ENCODE results near the gene PALLD.

PALLD gene

GRCh38 chr4:168852933-168853713, 356.3 kb downstream of the PALLD start:
- no peak for DNase-seq (ENCODE audit: low spot score)

- DNase-seq (ENCODE audit: low spot score), result no peak
Observed at GRCh38 chr4:168853770-168854169, 356.9 kb downstream of the PALLD start.

GRCh38 chr4:168854350-168854921, 357.6 kb downstream of the PALLD start:
- DNase-seq (ENCODE audit: low spot score), result no peak

GRCh38 chr4:168856312-168856711, 359.5 kb downstream of the PALLD start:
- DNase-seq (ENCODE audit: low spot score), result no peak

GRCh38 chr4:168857009-168857408, 360.2 kb downstream of the PALLD start:
- DNase-seq (ENCODE audit: low spot score), result no peak

GRCh38 chr4:168857546-168858314, 360.9 kb downstream of the PALLD start:
- DNase-seq (ENCODE audit: low spot score), result no peak

GRCh38 chr4:168859100-168859499, 362.2 kb downstream of the PALLD start:
- no peak for DNase-seq (ENCODE audit: low spot score)

DNA sequence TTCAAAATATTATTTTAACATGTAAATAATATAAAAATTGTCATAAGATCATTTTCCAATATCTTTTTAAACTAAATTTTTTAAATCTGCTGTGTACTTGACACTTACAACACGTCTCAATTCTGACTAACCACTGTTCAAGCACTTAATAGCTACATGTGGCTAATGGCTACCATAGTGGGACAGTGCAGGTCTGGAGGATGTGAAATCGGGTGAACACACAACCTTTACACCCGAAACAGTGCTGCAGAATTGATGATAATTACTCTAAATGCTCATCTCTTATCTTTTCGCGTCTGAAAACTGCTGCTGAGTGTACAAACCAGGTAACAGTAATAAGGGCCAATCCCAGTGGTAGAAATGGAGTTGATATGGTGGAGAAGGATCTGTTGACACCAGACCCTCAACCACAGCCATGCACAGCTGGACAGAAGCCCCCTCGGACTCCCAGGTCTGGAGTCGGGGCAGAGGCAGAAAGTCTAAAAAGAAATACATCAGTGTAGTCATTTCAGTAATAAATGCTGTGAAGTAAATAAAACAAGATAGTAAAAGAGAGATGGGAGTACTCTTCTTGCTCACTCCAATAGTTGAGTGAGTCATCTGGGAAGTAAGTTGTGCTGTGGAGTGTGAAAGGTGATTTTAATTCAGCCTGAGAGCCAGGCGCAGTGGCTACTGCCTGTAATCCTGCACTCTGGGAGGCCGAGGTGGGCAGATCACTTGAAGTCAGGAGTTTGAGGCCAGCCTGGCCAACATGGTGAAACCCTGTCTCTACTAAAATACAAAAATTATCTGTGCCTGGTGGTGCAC, 363.2 kb downstream of the PALLD start:
- DNase-seq (ENCODE audit: low spot score), result no peak

DNA sequence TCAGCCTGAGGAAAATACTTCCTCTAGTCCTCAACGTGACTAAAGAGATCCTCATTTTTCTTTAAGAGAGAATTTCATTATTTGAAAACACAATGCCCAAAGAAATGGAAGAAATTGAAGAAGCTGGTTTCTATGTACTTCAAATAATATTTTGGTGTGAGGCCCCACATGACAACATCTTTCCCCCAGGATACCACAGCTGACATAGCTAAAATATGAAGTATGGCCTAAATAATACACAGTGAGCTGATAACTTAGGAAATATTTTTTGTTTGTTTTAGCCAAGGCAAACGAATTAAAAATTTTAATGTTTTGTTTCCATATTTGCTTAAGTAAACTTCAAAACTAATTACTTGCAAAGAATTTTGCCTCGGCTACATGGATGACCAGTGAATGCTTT, 364.0 kb downstream of the PALLD start:
- DNase-seq (ENCODE audit: low spot score), result no peak

DNA sequence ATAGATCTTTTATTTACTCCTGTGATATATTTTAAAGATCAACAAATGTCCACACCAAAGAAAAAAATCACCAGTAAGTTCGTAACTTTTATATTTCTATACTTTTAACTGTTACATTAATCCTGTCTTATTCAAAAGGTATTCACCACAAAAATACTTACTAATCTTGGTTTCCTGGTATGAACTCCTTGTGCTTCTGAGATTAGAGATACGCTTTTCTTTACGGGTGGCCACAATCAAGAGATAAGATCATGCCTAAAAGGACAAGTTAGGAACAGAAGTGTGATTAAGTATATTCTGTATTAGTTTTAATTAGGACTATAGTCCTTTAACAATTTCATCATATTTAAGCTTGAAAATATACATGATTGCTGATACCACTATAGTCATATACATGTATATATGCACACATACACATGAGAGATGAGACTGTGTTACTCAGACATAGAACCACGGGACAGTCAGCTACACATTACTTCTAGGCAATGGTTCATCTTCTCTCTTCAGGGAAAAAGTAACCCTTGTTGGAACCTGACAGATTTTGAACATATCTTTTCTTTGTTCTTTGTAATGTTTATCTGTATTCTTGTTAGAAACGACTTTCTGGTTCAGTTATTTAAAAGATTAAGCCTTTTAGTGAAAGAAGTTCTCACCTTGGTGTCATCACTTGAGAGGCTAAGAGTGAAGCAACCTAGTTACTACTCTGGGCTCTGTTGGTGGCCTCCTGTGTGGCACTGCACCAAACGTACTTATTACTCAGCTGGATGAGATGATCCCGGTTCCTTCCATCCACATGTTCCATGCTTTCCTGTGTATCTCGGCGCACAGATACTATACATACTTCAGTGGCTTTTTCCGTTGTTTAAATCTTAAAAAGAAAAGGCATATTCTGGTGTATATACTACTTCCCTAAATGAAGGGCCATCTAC, 367.1 kb downstream of the PALLD start:
- DNase-seq (ENCODE audit: low spot score), result no peak

- DNase-seq (ENCODE audit: low spot score), result no peak
Observed at GRCh38 chr4:168864821-168865541, 368.1 kb downstream of the PALLD start.

- DNase-seq (ENCODE audit: low spot score), result no peak
Observed at GRCh38 chr4:168865854-168866253, 369.0 kb downstream of the PALLD start.

DNA sequence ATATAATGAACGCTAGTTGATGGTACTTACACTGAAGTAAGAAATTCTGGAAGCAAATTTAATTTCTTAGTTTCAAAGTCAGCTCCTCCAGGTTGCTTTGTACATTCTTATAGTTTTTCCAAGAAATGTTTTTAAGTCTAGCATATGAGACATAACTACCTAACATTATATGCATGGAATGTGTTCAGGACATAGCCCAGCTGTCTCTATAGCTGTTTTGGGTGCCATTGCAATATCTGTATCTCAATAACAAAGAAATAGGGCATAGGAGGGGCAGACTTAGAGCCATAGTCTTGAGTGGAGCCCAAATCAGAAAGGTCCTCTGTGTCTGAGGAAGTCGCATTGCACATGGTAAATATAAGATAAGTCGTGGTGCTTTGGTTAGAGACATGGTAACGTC, 369.8 kb downstream of the PALLD start:
- no peak for DNase-seq (ENCODE audit: low spot score)

DNA sequence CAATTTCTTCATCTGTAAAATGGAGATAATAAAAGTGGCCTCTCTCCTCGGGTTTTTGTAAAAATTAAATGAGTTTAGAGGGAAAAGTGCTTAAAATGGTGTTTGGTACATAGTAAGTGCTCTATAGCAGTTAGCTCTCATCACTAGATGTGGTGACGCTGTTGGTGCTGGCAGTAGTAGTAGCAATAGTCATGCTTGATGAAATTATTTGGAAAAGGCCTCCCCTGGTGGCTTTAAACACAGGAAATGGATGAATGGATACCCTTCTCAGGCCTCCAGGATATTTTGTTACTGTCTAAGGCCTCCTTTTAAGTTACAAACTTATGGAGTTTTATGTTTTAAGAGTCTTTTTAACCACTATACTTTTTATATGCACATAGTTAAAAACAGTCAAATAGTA, 370.3 kb downstream of the PALLD start:
- no peak for DNase-seq (ENCODE audit: low spot score)

- no peak for DNase-seq (ENCODE audit: low spot score)
Observed at GRCh38 chr4:168868044-168868781, 371.4 kb downstream of the PALLD start.

GRCh38 chr4:168868802-168869201, 371.9 kb downstream of the PALLD start:
- DNase-seq (ENCODE audit: low spot score), result no peak

DNA sequence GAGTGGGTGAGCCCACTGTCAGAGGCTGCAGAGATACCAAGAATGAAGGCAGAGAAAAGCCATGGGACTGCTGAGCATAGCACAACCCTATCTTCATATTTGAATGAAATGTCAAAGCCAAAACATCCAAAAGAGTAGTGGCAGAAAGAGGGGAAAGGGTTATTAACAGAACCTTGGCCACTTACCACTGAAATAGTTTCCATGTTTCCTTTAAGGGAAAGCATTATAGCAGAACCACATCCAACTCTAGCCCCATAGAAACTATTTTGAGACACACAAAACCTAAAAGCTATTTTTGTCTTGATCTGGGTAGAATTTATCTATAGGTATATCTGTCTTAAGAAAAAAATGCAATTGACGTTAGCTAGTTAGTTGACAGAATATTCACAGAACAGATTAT, 373.2 kb downstream of the PALLD start:
- no peak for DNase-seq (ENCODE audit: low spot score)

DNA sequence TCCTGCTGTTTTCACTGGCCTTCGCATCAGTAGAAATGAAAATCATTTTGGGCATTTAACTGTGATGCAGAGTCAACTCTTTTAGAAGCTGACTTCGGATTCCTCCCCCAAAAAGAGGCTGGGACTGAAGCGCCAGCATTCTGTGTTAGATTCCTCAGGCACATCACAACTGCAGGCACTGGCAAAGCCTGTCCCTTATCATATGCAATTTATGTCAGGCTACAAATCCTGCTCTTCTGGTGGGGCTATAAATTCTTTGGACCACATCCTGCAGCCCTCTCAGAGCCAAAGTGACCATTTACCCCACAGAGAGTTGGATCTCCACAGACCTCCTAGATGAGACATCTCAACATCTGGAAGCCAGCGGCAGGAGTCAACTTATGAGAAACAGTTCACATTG, 374.8 kb downstream of the PALLD start:
- no peak for DNase-seq (ENCODE audit: low spot score)

DNA sequence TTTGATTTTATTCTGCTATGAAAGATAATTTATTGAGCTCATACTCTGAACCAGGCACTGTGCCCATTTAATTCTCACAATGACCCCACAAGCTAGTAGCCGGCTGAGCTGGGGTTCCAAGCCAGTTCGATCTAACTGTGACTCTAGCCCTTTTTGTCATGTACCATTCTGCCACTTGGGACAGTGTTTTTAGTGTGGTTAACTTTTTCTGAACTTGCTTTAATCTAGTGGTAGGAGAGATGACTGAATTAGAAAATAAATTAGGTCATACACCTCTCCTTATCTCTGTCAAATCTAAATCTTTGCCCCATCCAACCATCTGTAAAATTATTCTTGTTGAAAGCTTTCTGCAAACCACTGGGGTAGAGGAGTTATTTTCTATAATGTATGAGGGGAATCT, 377.2 kb downstream of the PALLD start:
- no peak for DNase-seq (ENCODE audit: low spot score)

DNA sequence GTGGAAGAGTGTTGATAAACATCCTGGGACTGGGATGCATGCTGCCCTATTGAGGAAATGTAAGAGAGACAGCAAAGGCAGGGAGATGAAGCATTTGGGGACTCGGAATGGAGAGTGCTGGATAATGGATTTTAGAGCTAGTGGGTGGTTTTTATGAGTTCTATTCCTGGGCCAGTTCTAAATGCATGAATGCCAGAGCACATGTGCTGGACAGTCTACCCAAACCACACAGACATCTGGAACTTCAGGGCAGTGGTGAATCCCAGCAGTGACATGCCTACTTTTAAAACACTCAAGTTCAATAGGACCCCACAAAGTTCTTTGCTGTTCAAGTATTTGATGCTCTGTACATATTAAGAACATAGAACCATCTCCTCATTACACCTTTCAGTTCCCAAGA, 379.3 kb downstream of the PALLD start:
- DNase-seq (ENCODE audit: low spot score), result no peak
